ENCODE data around the gene STK24. TPM values are rescaled to one million over a fixed set of nuclear protein-coding genes. Genes with fewer than 3 reads are reported as not detected.

STK24 gene
- polyA plus RNA-seq, 3 donors from 2014 or later = 10.8 to 18.8 (median 15.8) TPM

DNA sequence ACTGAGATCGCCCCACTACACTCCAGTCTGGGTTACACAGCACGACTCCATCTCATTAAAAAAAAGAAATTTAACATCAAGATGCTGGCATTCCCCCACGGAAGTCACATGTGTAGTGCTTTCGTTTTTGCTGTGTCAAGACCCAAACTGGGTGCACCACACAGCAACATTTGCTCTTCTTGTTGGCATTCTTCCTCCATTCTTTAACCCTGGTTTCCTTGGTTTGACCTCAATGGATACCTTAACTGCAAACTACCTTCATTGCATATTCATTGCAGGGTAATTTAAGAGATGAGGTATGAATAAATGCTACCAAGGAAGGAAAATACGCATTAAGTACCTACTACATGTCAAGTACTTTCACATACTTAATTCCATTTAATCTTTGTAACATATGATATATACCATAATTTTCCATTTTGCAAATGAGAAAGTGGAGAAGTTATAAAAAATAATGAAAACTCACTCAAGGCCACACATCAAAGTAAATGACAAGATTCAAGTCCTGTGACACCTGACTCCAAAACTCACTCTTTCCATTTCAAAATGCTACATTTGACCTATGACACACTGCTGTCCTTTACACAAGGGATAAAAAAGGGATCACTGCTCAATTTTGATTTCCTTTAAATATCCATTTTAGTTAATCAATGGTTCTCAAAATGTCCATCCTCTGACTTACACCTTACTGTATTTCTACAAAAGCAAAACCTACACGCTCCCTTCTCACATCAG is 59.2 kb downstream of the STK24 start:
- peaks cover 0 to 3% (median 1%) of the 10 kb centered on the region in 3 donors for H3K27me3 Mint-ChIP-seq (ENCODE audit: low read depth in 3 of 3)
- no peak overlapping the region for H3K4me3 Mint-ChIP-seq
- peaks cover 48 to 91% of the 10 kb centered on the region in 2 donors for H3K4me1 Mint-ChIP-seq
- H3K9me3 Mint-ChIP-seq = no peaks in the 10 kb centered on the region
- H3K36me3 Mint-ChIP-seq = peaks cover 0 to 24% (median 3%) of the 10 kb centered on the region in 3 donors
- DNase-seq = no peak
- peak overlapping the region in 5 of 6 donors; percentile 26 to 65 (median 33) for H3K27ac Mint-ChIP-seq

DNA sequence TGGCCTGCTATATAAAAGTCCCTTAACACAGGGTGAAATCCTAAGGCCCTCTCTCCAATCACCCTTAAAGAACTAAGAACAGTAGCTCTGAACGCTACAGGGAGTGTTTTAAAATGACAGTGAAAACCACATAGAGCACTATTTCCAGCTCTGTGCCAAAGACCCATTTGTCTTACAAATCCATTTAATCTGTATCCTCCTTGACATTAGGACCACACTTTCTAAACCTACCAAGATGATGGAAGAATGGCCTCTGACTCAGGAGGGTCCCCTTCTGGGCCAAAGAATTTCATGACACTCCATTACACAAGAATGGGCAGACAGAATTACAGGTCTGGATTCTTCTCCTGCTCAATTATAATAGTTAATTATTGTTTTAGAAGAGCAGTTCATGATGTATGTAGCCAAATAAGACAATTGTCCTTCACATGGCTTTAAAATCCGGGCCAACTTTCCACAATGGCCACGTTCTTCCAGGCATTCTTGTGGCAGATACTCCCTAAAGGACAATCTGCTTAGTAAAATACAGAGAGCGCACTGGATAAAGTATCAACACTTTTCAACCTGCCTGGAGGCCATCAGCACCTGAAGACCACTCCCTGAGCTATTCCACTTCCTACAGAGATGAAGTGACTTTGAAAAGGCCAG is 61.0 kb downstream of the STK24 start:
- peaks cover 3 to 30% (median 4%) of the 10 kb centered on the region in 3 donors for H3K36me3 Mint-ChIP-seq
- no peak overlapping the region for H3K4me3 Mint-ChIP-seq
- H3K4me1 Mint-ChIP-seq = peaks cover 33 to 79% of the 10 kb centered on the region in 2 donors
- no peaks in the 10 kb centered on the region for H3K9me3 Mint-ChIP-seq
- peak overlapping the region in 1 of 6 donors; percentile 17 for H3K27ac Mint-ChIP-seq
- H3K27me3 Mint-ChIP-seq (ENCODE audit: low read depth in 3 of 3) = peaks cover 0 to 3% (median 1%) of the 10 kb centered on the region in 3 donors
- no peak for DNase-seq

DNA sequence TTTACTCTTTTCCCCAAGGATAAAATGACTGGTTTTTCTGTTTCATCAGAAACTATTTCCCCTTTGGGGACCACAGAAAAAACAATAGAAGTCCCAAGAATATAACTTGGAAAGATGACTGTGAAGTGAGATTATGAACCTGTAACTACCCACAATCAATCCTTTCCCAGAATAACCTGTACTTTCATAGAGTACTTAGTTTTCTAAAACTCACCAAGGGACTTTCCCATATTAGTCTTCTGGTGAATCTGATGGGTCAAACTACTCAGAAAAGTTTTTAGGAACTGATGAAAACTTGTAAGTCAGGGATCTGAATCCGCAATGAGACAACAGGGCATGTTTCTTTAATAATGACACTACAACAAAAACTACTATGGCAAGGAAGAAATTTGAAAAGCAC is 62.6 kb downstream of the STK24 start:
- peaks cover 3 to 34% (median 11%) of the 10 kb centered on the region in 3 donors for H3K36me3 Mint-ChIP-seq
- H3K4me1 Mint-ChIP-seq = peaks cover 31 to 78% of the 10 kb centered on the region in 2 donors
- H3K9me3 Mint-ChIP-seq = peaks cover 0 to 2% (median 0%) of the 10 kb centered on the region in 6 donors
- H3K4me3 Mint-ChIP-seq = no peak overlapping the region
- peaks cover 1 to 2% (median 1%) of the 10 kb centered on the region in 3 donors for H3K27me3 Mint-ChIP-seq (ENCODE audit: low read depth in 3 of 3)
- no peak overlapping the region for H3K27ac Mint-ChIP-seq
- DNase-seq = no peak

DNA sequence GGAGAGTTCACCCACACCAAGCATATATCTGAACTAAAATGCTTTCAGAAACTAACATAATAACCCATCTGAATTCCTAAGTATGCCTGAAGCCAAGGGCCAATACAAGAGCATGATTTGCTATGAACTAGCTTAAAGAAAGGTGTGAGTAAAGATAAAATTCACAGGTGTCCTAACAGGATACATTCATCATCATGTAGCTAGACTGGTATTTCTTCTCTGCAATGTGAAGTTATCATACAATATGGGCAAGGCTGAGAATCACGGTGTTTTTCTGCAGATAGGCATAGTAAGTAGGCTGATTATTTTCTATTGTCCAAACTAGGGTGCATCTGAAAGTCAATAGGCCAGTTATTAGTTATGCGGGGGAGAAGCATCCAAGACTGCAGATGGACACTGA is 63.1 kb downstream of the STK24 start:
- Mint-ChIP-seq H3K9me3 (peaks cover 0 to 2% (median 0%) of the 10 kb centered on the region in 6 donors), H3K36me3 (peaks cover 3 to 34% (median 11%) of the 10 kb centered on the region in 3 donors), H3K4me3 (no peak overlapping the region), H3K27ac (no peak overlapping the region), H3K27me3 (ENCODE audit: low read depth in 3 of 3) (peaks cover 0 to 1% (median 1%) of the 10 kb centered on the region in 3 donors), H3K4me1 (peaks cover 34 to 80% of the 10 kb centered on the region in 2 donors)
- DNase-seq = no peak

DNA sequence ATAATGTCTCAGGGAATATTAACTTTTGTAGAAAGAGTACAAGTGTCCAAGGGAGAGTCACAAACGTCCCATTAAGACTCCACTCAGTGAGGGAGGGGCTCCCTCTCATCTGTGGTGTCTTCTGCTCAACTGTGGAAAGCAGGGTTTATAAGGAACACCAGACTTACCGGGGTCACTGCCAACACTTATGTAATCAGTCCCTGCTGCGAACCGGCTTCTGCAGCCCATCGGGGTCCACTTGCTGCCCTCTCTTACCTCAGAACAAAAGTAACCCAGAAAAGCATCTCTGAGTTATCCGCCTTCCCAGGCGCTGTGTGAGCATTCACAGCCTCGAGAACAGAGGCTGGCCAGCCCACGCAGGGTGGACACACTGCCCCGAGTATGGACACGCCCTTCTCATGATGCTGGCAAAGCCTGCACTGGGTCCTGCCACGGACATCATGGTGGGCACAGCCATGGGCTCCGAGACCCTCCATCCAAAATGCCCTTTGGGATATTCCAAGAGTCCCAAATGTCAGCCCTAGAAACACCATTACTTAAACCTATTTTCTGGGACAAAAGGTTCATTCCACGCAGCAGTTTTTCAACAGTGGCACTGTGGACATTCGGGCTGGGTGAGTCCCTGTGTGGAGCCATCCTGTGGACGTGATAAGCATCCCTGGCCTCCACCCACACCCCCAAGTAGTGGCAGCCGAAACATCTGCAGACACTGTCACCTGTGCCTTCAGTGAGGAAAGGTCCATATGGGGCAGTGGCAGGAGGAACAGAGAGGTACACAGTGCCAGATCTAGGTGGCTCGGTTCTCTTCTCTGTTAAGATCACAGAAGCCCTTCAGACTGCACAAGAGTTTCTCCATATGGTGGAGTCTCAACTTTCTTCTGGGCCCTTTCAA is 63.9 kb downstream of the STK24 start:
- Mint-ChIP-seq H3K4me1 (peaks cover 38 to 82% of the 10 kb centered on the region in 2 donors), H3K27ac (no peak overlapping the region), H3K9me3 (peaks cover 0 to 2% (median 0%) of the 10 kb centered on the region in 6 donors), H3K4me3 (no peak overlapping the region), H3K36me3 (peaks cover 3 to 30% (median 11%) of the 10 kb centered on the region in 3 donors), H3K27me3 (ENCODE audit: low read depth in 3 of 3) (peaks cover 0 to 1% (median 1%) of the 10 kb centered on the region in 3 donors)
- DNase-seq = no peak

DNA sequence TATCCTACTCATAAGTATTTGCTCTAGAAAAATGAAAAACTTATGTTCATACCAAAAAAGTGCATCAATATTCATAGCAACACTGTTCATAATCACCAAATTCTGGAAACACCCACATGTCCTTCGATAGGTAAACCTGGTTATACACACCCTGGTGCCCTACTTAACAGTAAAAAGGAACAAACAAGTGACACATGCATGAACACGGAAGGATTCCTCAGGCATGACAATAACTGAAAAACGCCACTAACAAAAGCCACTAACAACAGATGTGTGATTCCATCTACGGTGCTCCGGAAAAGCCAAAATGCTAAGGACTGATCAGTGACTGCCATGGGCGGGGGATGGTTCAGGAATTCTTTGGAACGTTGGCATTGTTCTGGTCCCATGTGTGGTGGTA is 65.5 kb downstream of the STK24 start:
- Mint-ChIP-seq H3K4me1 (peaks cover 41 to 79% of the 10 kb centered on the region in 2 donors), H3K36me3 (peaks cover 0 to 26% (median 11%) of the 10 kb centered on the region in 3 donors), H3K4me3 (no peak overlapping the region), H3K9me3 (peaks cover 0 to 2% (median 0%) of the 10 kb centered on the region in 6 donors), H3K27ac (no peak overlapping the region), H3K27me3 (ENCODE audit: low read depth in 3 of 3) (peaks cover 1 to 4% (median 1%) of the 10 kb centered on the region in 3 donors)
- no peak for DNase-seq

DNA sequence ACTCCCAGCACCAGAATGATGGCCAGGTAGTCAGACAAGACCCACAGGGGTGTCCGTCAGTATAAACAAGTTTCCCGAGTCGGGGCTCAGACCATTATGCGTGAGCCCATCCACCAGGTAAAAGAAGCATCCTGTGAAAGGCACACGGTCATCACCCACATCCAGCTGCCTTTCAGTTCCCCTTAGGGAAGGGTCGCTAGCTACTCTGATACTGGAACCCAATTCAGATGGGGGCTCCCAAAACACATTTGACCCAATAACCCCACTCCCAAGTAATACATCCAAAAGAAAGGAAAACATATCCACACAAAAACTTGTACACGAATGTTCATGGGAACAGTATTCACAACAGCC is 66.8 kb downstream of the STK24 start:
- Mint-ChIP-seq H3K36me3 (peaks cover 0 to 26% (median 11%) of the 10 kb centered on the region in 3 donors), H3K4me1 (peaks cover 47 to 79% of the 10 kb centered on the region in 2 donors), H3K27ac (no peak overlapping the region)

DNA sequence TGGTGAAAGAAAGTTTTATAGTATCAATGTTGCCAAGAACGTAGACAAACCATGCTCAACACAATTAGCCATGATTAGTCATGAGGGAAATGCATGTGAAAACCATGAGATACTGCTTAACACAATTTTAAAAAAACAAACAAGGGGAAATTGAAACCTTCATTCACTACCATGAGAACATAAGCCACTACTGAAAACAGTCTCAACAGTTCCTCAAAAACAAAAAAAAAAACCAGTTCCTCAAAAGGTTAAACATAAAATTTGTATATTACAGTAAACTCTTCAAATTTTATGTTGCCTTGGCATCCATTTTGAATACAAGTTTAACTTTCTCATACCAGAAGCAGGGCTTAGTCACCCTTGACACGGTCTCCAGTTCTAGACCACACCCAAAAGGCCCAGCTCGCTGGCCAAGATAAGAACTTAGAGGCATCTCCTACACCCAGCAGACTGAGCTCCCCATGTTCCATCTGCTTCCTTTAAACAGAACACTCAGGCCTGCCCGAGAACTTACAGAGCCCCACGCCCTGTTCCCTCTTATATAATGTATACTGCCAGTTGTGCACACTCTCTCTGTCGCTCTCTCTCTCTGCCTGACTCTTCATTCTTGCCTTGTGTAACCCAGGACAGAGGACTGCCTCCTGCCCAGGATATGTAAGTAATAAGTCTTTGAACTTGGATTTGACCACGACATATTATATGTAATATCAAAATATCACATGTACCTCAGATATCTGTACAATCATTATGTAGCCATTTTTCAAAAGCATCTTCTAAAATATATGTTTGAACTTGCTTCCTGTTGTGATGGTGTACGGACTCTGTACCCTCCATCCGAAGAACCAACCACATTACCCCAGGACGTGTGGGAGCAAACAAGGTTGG is 67.4 kb downstream of the STK24 start:
- DNase-seq = no peak
- peak overlapping the region in 4 of 6 donors; percentile 3 to 49 (median 30) for H3K27ac Mint-ChIP-seq
- H3K27me3 Mint-ChIP-seq (ENCODE audit: low read depth in 3 of 3) = peaks cover 0 to 4% (median 4%) of the 10 kb centered on the region in 3 donors

More for the DNA sequence above, 66.8 kb downstream of the STK24 start:
- Mint-ChIP-seq H3K4me3 (no peak overlapping the region), H3K9me3 (peaks cover 0 to 2% (median 0%) of the 10 kb centered on the region in 6 donors), H3K27me3 (ENCODE audit: low read depth in 3 of 3) (peaks cover 0 to 4% (median 1%) of the 10 kb centered on the region in 3 donors)
- no peak for DNase-seq

DNA sequence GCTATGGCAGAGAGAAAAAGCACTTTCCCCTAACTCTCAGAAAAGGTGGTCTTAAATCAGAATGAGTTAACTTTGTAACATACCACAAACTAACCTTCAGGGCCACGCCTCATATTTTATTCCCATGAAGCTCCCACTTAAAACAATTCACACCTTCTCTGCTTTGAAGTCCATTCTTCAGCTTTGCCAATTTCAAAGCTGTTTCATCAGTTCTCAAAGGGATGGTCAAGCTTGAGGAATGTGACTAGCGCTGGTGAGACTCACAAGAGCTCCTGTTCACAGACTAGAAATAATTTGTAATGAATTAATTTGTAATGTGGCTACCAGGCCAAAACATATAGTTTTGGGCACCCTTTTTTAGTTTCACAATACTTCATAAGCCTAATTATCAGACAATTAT is 68.2 kb downstream of the STK24 start:
- H3K4me3 Mint-ChIP-seq = peak overlapping the region in 1 of 5 donors; percentile 49
- no peak for DNase-seq
- H3K4me1 Mint-ChIP-seq = peaks cover 61 to 79% of the 10 kb centered on the region in 2 donors
- no peak overlapping the region for H3K27ac Mint-ChIP-seq
- H3K27me3 Mint-ChIP-seq (ENCODE audit: low read depth in 3 of 3) = peaks cover 4 to 8% (median 7%) of the 10 kb centered on the region in 3 donors
- H3K36me3 Mint-ChIP-seq = peaks cover 0 to 31% (median 16%) of the 10 kb centered on the region in 3 donors
- peaks cover 0 to 2% (median 0%) of the 10 kb centered on the region in 6 donors for H3K9me3 Mint-ChIP-seq

More for the DNA sequence above, 67.4 kb downstream of the STK24 start:
- Mint-ChIP-seq H3K36me3 (peaks cover 0 to 26% (median 11%) of the 10 kb centered on the region in 3 donors), H3K4me1 (peaks cover 53 to 79% of the 10 kb centered on the region in 2 donors), H3K9me3 (peaks cover 0 to 2% (median 0%) of the 10 kb centered on the region in 6 donors), H3K4me3 (peak overlapping the region; percentile 5 to 49 (median 19))

DNA sequence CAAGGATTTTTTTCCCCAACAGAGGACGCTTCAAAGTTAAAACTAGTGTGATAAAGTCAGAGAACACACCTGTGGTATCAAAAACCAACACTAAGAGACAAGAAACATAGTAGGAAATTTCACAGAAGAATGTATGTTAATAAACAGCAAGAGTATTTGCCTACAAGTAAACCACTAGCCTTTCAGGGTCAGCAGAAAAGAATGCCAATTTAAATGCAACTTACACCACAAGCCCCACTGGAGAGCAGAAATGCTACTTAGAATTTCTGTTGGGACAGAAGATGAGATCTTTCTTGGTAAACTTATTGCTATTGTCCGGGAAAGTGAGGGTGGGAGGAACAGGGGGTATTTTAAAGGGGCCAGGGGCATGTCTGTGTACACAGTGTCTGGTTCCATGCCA is 68.6 kb downstream of the STK24 start:
- peaks cover 0 to 33% (median 17%) of the 10 kb centered on the region in 3 donors for H3K36me3 Mint-ChIP-seq
- H3K27me3 Mint-ChIP-seq (ENCODE audit: low read depth in 3 of 3) = peaks cover 7 to 11% (median 7%) of the 10 kb centered on the region in 3 donors
- peaks cover 66 to 79% of the 10 kb centered on the region in 2 donors for H3K4me1 Mint-ChIP-seq
- no peak overlapping the region for H3K4me3 Mint-ChIP-seq
- no peak overlapping the region for H3K27ac Mint-ChIP-seq
- peaks cover 0 to 2% (median 0%) of the 10 kb centered on the region in 6 donors for H3K9me3 Mint-ChIP-seq
- DNase-seq = no peak

DNA sequence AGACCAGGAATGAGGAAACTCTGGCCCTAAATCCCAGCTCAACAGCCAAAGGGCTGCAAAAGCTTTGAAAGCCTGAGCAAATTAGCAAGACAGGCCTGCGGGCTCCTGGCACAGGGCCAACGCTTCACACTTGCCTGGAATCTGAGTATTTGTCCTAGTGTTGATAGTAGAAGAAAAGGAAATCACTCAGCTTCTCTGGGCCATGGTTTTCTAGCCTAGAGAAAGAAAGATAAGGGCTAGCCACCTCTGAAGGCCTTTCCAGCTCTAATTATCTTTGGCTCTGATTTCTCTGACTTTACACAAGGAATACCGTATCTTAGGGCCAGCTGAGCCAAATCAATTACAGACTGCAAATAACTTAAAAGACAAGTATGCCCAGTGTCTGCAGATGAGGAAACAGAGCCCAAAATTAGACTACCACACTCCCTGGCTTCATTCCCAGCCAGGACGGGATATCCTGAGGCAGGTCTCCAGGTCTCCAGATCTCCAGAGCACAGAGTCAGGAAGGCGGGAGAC is 69.6 kb downstream of the STK24 start:
- Mint-ChIP-seq H3K4me3 (no peak overlapping the region), H3K36me3 (peaks cover 0 to 34% (median 17%) of the 10 kb centered on the region in 3 donors), H3K27ac (no peak overlapping the region)

DNA sequence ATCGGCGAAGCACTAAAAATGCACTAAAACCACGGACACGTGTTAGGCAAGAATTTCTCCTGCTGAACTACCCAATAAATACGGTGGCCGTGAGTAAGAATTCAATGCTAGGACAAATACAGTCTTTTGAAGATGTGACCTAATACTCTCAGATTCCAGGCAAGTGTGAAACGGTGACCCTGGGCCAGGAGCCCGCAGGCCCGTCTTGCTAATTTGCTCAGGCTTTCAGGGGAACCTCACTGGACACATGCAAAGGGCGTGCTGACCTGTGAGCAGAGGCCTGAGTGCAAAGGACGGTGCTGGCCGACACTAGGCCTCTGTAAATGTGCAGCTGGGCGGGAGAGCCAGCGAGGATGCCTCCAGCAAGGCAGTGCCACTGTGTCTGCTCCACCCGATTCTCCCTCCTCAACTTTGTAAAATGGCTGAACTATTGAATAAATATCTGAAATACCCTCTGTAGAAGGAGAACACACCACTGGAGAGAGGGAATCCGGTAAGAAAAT is 70.1 kb downstream of the STK24 start:
- no peak overlapping the region for H3K27ac Mint-ChIP-seq
- no peak overlapping the region for H3K4me3 Mint-ChIP-seq
- H3K4me1 Mint-ChIP-seq = peaks cover 71 to 84% of the 10 kb centered on the region in 2 donors

More for the DNA sequence above, 69.6 kb downstream of the STK24 start:
- H3K27me3 Mint-ChIP-seq (ENCODE audit: low read depth in 3 of 3) = peaks cover 7 to 12% (median 11%) of the 10 kb centered on the region in 3 donors
- H3K9me3 Mint-ChIP-seq = peaks cover 0 to 2% (median 0%) of the 10 kb centered on the region in 6 donors
- peaks cover 67 to 83% of the 10 kb centered on the region in 2 donors for H3K4me1 Mint-ChIP-seq
- no peak for DNase-seq

More for the DNA sequence above, 70.1 kb downstream of the STK24 start:
- H3K9me3 Mint-ChIP-seq = peaks cover 0 to 2% (median 0%) of the 10 kb centered on the region in 6 donors
- peaks cover 7 to 12% (median 11%) of the 10 kb centered on the region in 3 donors for H3K27me3 Mint-ChIP-seq (ENCODE audit: low read depth in 3 of 3)
- peaks cover 0 to 36% (median 16%) of the 10 kb centered on the region in 3 donors for H3K36me3 Mint-ChIP-seq
- DNase-seq = no peak

All from immature natural killer cell (primary cell).